ENCODE measurements around the gene TESK2.

- TF ChIP-seq CTCF (conservative IDR thresholded peaks at IDR 0.05; ENCODE audit: low read length) = no peak
- TF ChIP-seq EZH2phosphoT487 (IDR thresholded peaks at IDR 0.05; ENCODE audit: borderline replicate concordance, low read depth, low read length) = no peak
Observed at GRCh38 chr1:45455162-45455561, 35.8 kb downstream of the TESK2 start.

All from OCI-LY7 (cell line).